Measurements from ENCODE around the gene NAIF1. TPM values are rescaled to one million over a fixed set of nuclear protein-coding genes. Genes with fewer than 3 reads are reported as not detected.

NAIF1 gene, protein sequence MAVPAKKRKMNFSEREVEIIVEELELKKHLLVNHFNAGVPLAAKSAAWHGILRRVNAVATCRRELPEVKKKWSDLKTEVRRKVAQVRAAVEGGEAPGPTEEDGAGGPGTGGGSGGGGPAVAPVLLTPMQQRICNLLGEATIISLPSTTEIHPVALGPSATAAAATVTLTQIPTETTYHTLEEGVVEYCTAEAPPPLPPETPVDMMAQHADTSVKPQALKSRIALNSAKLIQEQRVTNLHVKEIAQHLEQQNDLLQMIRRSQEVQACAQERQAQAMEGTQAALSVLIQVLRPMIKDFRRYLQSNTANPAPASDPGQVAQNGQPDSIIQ
- 8.7 TPM for polyA plus RNA-seq (2013)

DNA sequence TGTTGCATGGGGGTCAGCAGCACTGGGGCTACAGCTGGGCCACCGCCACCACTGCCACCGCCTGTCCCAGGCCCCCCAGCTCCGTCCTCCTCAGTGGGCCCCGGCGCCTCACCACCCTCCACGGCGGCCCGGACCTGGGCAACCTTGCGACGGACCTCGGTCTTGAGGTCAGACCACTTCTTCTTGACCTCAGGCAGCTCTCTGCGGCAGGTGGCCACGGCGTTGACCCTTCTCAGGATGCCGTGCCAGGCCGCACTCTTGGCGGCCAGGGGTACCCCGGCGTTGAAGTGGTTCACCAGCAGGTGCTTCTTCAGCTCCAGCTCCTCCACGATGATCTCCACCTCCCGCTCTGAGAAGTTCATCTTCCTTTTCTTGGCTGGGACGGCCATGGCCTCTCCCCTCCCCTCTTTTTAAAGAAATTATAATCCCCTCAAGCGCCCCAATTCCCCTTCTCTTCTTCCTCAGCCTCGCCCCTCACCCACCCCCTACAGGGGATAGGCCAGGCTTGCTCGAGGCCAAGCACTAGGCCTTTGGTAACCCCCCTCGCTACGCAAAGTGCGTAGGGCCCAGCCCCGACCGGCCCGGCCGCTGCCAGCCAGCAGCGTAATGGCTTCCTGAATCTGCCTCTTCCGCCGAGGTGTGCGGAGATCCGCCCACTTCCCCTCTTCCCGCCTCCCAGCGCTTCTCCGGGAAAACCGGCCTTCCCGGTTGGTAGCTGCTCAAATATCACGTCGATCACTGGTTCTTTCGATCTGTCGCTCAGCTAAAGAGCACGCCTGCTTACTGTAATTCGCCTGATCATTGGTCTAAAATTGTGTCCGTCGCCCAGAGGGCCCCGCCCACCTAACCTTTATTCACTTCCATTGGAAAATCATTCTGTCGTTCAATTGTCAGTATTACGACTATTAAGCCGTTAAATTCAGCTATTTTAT, at the start of gene NAIF1:
Gene NAIF1, minus strand, starts transcription at position 608 of the 932 bp plus-strand sequence. Its CDS starts 219 bp downstream, at position 389.
- peaks cover 4 to 15% (median 8%) of the 10 kb centered on the region in 4 experiments for H3K36me3 ChIP-seq (ENCODE audit: control insufficient read depth in 4 of 4, insufficient read depth in 4 of 4, low read length in 3 of 4)
- H3K4me3 ChIP-seq (ENCODE audit: control insufficient read depth in 1 of 7, extremely low read depth in 1 of 7, insufficient read depth in 4 of 7, low read depth in 2 of 7, low read length in 6 of 7) = peak within 1 kb of the TSS; percentile 61 to 100 (median 97)
- H3K4me1 ChIP-seq (ENCODE audit: control extremely low read depth in 1 of 4, control insufficient read depth in 4 of 4, insufficient read depth in 4 of 4, low read length in 3 of 4) = peaks cover 12 to 64% (median 52%) of the 10 kb centered on the region in 4 experiments
- CTCF ChIA-PET = interaction anchor here (0.9 to 2.1 kb wide), 4 partner anchors 21 to 46 kb away, joined by 3 to 8 read pairs (median 3); no protein-coding TSS in a partner anchor
- no peaks in the 10 kb centered on the region for H3K9me3 ChIP-seq (ENCODE audit: control extremely low read depth in 1 of 5, control insufficient read depth in 4 of 5, insufficient read depth in 2 of 5, low read depth in 1 of 5, low read length in 4 of 5)
- H3K27ac ChIP-seq (ENCODE audit: insufficient read depth in 1 of 2, low read depth in 1 of 2, low read length in 2 of 2, poor library complexity in 1 of 2, severe bottlenecking in 2 of 2) = peak within 1 kb of the TSS; percentile 92 to 97
- WGBS (ENCODE audit: insufficient coverage) = 49% methylated on average over 41 of the region's 54 CpGs
- H3K27me3 ChIP-seq (replicated peaks in 2 of 5; ENCODE audit: control insufficient read depth in 4 of 5, insufficient read depth in 5 of 5, low read length in 4 of 5) = no peaks in the 10 kb centered on the region
- POLR2A ChIA-PET = interaction anchor here (0.8 to 1.4 kb wide), 3 partner anchors 11 to 27 kb away, joined by 3 to 4 read pairs (median 3); no protein-coding TSS in a partner anchor
- peak; percentile 99 for DNase-seq

DNA sequence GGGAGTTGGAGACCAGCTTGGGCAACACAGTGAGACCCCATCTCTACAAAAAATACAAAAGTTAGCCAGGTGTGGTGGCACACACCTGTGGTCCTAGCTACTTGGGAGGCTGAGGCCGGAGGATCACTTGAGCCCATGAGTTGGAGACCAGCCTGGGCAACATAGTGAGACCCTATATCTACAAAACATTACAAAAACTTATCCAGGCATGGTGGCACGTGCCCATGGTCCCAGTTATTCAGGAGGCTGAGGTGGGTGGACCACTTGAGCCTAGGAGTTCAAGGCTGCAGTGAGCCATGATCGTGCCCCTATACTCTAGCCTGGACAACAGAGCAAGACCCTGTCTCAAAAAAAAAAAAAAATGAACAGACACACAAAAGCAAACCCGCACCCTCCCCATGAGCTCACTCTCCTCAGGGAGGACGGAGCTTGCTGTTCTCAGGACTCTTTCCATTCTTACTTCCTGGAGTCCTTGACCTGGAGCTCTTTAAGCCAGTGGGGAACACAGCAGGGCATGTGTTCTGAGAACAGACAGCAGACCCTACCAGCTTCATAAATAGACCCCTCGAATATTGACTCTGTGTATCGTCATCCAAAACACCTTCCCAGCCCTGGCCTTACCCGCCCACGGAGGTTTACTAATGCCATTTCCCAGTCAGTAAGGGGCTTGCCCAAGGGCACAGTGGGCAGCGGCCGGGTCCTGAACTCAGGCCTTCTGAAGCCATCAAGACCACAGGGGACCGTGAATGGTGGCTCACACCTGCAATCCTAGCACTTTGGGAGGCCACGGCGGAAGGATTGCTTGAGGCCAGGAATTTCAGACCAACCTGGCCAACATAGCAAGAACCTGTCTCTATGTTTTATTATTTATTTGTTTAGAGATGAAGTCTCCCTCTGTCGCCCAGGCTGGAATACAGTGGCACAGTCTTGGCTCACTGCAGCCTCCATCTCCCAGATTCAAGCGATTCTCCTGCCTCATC, 49.3 kb upstream of the NAIF1 start:
- H3K27me3 ChIP-seq (replicated peaks in 2 of 5; ENCODE audit: control insufficient read depth in 4 of 5, insufficient read depth in 5 of 5, low read length in 4 of 5) = no peaks in the 10 kb centered on the region
- no peaks in the 10 kb centered on the region for H3K9me3 ChIP-seq (ENCODE audit: control extremely low read depth in 1 of 5, control insufficient read depth in 4 of 5, insufficient read depth in 2 of 5, low read depth in 1 of 5, low read length in 4 of 5)
- ChIA-PET CTCF (interaction anchor here (0.7 to 4.9 kb wide), 13 partner anchors 8 to 172 kb away, joined by 3 to 47 read pairs (median 4); partner anchors contain the start of gene PTGES2), POLR2A (interaction anchor here (1.6 kb wide), 1 partner anchor 11 kb away, joined by 6 read pairs; the partner anchor contains the start of gene PTGES2)
- H3K27ac ChIP-seq (ENCODE audit: insufficient read depth in 1 of 2, low read depth in 1 of 2, low read length in 2 of 2, poor library complexity in 1 of 2, severe bottlenecking in 2 of 2) = no peak overlapping the region
- peaks cover 2 to 33% (median 18%) of the 10 kb centered on the region in 4 experiments for H3K36me3 ChIP-seq (ENCODE audit: control insufficient read depth in 4 of 4, insufficient read depth in 4 of 4, low read length in 3 of 4)
- DNase-seq = no peak
- peaks cover 0 to 7% (median 3%) of the 10 kb centered on the region in 4 experiments for H3K4me1 ChIP-seq (ENCODE audit: control extremely low read depth in 1 of 4, control insufficient read depth in 4 of 4, insufficient read depth in 4 of 4, low read length in 3 of 4)
- WGBS (ENCODE audit: insufficient coverage) = over 99% methylated on average over 13 of the region's 16 CpGs
- H3K4me3 ChIP-seq (ENCODE audit: control insufficient read depth in 1 of 7, extremely low read depth in 1 of 7, insufficient read depth in 4 of 7, low read depth in 2 of 7, low read length in 6 of 7) = no peak overlapping the region

DNA sequence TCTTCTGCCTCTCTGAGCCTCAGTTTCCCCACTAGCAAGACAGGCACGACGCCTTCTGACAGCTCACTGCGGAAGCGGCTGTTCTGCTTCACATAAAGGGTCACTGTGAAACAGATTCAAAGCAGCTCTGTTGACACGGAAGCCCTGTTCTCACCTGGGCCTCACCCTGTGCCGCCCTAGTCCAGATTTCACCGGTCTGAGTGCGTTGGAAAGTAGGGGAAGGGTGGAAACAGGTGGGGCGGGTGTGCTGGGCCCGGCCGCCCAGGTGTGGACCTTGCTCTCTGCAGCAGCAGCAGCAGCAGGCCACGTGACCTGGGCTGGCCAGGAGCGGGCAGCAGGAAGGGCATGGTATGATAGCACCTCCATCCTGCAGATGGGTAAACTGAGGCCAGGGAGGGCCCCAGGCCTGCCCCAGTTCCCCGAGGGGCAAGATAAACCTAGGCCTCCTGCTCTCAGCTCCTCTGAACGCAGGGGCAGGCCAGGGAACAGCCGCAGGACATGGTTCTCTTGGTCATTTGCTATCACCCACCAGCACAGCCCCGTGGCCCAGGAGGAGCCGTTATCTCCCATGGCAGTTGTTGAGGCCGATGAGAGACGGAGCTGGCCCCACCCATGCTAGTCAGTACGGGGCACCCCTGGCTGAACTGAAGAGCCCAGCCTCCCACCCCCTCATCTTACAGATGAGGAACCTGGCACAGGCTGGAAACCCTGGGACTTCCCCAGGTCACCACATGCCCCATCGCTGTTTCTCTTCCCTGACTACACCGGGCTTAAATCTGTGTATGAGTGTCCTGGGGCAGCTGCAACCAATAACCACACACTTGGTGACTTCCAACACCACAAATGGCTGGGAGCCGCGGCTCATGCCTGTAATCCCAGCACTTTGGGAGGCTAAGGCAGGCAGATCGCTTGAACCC, 48.3 kb upstream of the NAIF1 start:
- no peak overlapping the region for H3K27ac ChIP-seq (ENCODE audit: insufficient read depth in 1 of 2, low read depth in 1 of 2, low read length in 2 of 2, poor library complexity in 1 of 2, severe bottlenecking in 2 of 2)
- H3K4me1 ChIP-seq (ENCODE audit: control extremely low read depth in 1 of 4, control insufficient read depth in 4 of 4, insufficient read depth in 4 of 4, low read length in 3 of 4) = peaks cover 0 to 7% (median 3%) of the 10 kb centered on the region in 4 experiments
- peak; percentile 79 to 94 (median 90) for DNase-seq
- H3K36me3 ChIP-seq (ENCODE audit: control insufficient read depth in 4 of 4, insufficient read depth in 4 of 4, low read length in 3 of 4) = peaks cover 0 to 23% (median 9%) of the 10 kb centered on the region in 4 experiments
- WGBS (ENCODE audit: insufficient coverage) = 89% methylated on average over 24 of the region's 26 CpGs
- CTCF ChIA-PET = interaction anchor here (0.7 to 4.9 kb wide), 18 partner anchors 9 to 173 kb away, joined by 3 to 47 read pairs (median 4); partner anchors contain the start of genes BBLN and PTGES2
- POLR2A ChIA-PET = interaction anchor here (1.3 kb wide), 1 partner anchor 22 kb away, joined by 3 read pairs; no protein-coding TSS in a partner anchor
- no peaks in the 10 kb centered on the region for H3K9me3 ChIP-seq (ENCODE audit: control extremely low read depth in 1 of 5, control insufficient read depth in 4 of 5, insufficient read depth in 2 of 5, low read depth in 1 of 5, low read length in 4 of 5)
- H3K4me3 ChIP-seq (ENCODE audit: control insufficient read depth in 1 of 7, extremely low read depth in 1 of 7, insufficient read depth in 4 of 7, low read depth in 2 of 7, low read length in 6 of 7) = no peak overlapping the region
- H3K27me3 ChIP-seq (replicated peaks in 2 of 5; ENCODE audit: control insufficient read depth in 4 of 5, insufficient read depth in 5 of 5, low read length in 4 of 5) = no peaks in the 10 kb centered on the region

DNA sequence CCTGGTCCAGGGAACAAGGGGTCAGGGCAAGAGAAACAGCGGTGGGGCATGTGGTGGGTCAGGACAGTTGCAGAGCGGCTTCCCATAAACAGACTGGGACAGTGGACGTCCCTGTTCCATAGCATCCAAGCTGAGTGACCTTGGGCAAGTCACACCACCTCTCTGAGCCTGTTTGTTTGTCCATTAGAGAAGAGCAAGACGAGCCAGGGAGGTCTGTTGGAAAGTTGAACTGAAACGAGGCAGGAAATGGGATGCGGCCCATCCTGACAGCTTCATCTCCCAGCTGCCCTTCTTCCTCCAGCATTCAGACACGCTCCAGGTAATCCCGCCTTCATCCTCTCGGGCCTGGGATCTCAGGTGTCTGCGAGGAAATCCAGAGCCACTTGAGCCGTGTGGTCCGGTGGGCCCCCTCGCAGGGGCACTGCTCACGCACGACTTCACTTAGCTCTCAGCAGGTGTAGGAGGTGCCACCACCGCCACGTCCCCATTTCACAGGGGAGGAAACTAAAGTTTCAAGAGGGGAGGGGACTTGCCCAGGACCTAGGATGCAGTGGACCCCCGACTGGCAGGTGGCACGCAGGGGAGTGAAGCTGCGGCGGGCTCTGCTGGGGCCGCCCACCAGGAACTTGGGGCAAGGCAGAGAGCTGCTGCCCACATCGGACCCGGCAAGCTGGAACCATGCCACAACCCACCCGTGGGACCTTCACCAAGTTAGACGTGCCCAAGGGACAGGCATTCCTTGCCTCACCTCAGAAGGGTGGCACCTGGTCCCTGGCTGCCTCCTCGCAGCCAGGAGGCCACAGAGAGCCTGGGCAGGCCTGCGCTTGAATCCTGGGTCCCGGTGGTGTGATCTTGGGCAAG, 47.4 kb upstream of the NAIF1 start:
- no peak overlapping the region for H3K4me3 ChIP-seq (ENCODE audit: control insufficient read depth in 1 of 7, extremely low read depth in 1 of 7, insufficient read depth in 4 of 7, low read depth in 2 of 7, low read length in 6 of 7)
- H3K27ac ChIP-seq (ENCODE audit: insufficient read depth in 1 of 2, low read depth in 1 of 2, low read length in 2 of 2, poor library complexity in 1 of 2, severe bottlenecking in 2 of 2) = no peak overlapping the region
- H3K36me3 ChIP-seq (ENCODE audit: control insufficient read depth in 4 of 4, insufficient read depth in 4 of 4, low read length in 3 of 4) = peaks cover 0 to 18% (median 8%) of the 10 kb centered on the region in 4 experiments
- WGBS (ENCODE audit: insufficient coverage) = 96% methylated on average over 27 of the region's 29 CpGs
- POLR2A ChIA-PET = interaction anchor here (1.3 kb wide), 1 partner anchor 21 kb away, joined by 3 read pairs; no protein-coding TSS in a partner anchor
- DNase-seq = no peak
- no peaks in the 10 kb centered on the region for H3K27me3 ChIP-seq (replicated peaks in 2 of 5; ENCODE audit: control insufficient read depth in 4 of 5, insufficient read depth in 5 of 5, low read length in 4 of 5)
- no peaks in the 10 kb centered on the region for H3K9me3 ChIP-seq (ENCODE audit: control extremely low read depth in 1 of 5, control insufficient read depth in 4 of 5, insufficient read depth in 2 of 5, low read depth in 1 of 5, low read length in 4 of 5)
- CTCF ChIA-PET = interaction anchor here (0.7 to 4.9 kb wide), 13 partner anchors 8 to 172 kb away, joined by 3 to 47 read pairs (median 4); partner anchors contain the start of genes BBLN and PTGES2
- H3K4me1 ChIP-seq (ENCODE audit: control extremely low read depth in 1 of 4, control insufficient read depth in 4 of 4, insufficient read depth in 4 of 4, low read length in 3 of 4) = peaks cover 0 to 7% (median 3%) of the 10 kb centered on the region in 4 experiments

DNA sequence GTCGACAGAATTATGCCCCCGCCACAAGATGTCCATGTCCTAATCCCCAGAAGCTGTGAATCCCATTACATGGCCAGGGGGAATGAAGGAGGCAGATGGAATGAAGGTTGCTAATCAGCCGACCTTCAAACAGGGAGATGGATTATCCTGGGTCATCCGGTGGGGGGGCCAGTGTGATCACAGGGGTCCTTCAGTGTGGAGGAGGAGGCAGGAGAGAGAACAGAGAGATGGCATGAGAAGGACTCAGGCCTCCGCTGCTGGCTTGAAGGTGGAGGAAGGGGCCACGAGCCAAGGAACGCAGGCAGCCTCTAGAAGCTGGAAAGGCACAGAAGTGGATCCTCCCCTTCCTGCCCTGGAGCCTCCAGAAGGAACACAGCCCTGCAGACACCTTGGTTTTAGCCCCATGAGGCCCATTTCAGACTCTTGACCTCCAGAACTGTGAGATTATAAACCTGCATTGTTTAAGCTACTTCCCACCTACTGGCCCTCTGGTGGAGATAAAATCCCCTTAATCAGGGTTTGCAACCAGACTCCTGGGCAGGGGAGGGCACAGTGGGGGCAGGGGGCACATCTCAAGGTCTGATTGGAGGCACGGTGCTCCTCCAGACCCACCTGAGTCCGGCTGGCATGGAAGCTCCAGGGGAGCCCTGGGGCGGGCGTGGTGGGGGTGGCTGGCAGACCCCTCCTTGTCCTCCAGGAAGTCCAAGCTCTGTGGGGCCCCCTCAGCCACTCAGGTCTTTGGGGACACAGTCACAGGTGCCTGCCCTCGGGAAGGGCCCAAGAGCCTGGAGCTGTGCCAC, 46.6 kb upstream of the NAIF1 start:
- no peaks in the 10 kb centered on the region for H3K9me3 ChIP-seq (ENCODE audit: control extremely low read depth in 1 of 5, control insufficient read depth in 4 of 5, insufficient read depth in 2 of 5, low read depth in 1 of 5, low read length in 4 of 5)
- peaks cover 0 to 7% (median 3%) of the 10 kb centered on the region in 4 experiments for H3K4me1 ChIP-seq (ENCODE audit: control extremely low read depth in 1 of 4, control insufficient read depth in 4 of 4, insufficient read depth in 4 of 4, low read length in 3 of 4)
- ChIA-PET POLR2A (no interaction called here), CTCF (interaction anchor here (1.0 to 4.9 kb wide), 8 partner anchors 9 to 171 kb away, joined by 3 to 47 read pairs (median 4); partner anchors contain the start of gene BBLN)
- DNase-seq = no peak
- H3K4me3 ChIP-seq (ENCODE audit: control insufficient read depth in 1 of 7, extremely low read depth in 1 of 7, insufficient read depth in 4 of 7, low read depth in 2 of 7, low read length in 6 of 7) = no peak overlapping the region
- WGBS (ENCODE audit: insufficient coverage) = 100% methylated on average over 9 of the region's 12 CpGs
- no peaks in the 10 kb centered on the region for H3K27me3 ChIP-seq (replicated peaks in 2 of 5; ENCODE audit: control insufficient read depth in 4 of 5, insufficient read depth in 5 of 5, low read length in 4 of 5)
- H3K27ac ChIP-seq (ENCODE audit: insufficient read depth in 1 of 2, low read depth in 1 of 2, low read length in 2 of 2, poor library complexity in 1 of 2, severe bottlenecking in 2 of 2) = no peak overlapping the region
- peaks cover 0 to 18% (median 8%) of the 10 kb centered on the region in 4 experiments for H3K36me3 ChIP-seq (ENCODE audit: control insufficient read depth in 4 of 4, insufficient read depth in 4 of 4, low read length in 3 of 4)
